Measurements from ENCODE around the gene PLCD1.

PLCD1 gene

DNA sequence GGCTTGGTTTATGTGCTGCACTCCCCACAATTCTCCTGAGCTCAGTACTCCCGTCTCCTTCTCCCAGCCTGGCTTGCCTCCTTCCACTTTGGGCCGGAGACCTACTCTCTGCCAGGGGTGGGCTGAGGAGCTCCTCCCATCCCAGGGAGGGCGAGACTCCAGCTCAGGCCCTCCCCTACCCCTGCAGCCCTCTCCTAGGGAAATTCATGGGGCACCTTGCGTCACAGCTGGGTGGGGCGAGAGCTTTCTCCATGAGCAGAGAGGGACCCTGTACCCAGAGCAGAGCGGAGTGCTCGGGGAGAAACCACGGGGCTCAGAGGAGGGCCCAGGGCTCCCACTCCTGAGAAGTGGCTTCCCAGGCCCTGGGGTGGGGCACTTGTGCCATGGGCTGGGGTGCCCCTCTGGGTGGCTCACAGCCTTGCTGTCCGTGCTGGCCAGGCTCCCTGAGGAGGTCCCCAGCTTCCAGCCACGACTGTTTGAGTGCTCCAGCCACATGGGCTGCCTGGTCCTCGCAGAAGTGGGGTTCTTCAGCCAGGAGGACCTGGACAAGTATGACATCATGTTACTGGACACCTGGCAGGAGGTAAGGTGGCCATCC, 25.5 kb downstream of the PLCD1 start:
- Histone ChIP-seq H3K27me3 (ENCODE audit: control insufficient read depth, insufficient read depth, low read length) (no peaks in the 10 kb centered on the region), H3K9me3 (ENCODE audit: control insufficient read depth, low read depth, low read length) (no peaks in the 10 kb centered on the region), H3K4me3 (ENCODE audit: low read length) (no peak overlapping the region), H3K4me1 (ENCODE audit: control insufficient read depth, low read depth, low read length) (no peaks in the 10 kb centered on the region), H3K27ac (ENCODE audit: low read length) (no peak overlapping the region), H3K9ac (ENCODE audit: low read length) (no peak overlapping the region), H3K36me3 (ENCODE audit: control insufficient read depth, low read depth, low read length) (peaks cover 10% of the 10 kb centered on the region)

DNA sequence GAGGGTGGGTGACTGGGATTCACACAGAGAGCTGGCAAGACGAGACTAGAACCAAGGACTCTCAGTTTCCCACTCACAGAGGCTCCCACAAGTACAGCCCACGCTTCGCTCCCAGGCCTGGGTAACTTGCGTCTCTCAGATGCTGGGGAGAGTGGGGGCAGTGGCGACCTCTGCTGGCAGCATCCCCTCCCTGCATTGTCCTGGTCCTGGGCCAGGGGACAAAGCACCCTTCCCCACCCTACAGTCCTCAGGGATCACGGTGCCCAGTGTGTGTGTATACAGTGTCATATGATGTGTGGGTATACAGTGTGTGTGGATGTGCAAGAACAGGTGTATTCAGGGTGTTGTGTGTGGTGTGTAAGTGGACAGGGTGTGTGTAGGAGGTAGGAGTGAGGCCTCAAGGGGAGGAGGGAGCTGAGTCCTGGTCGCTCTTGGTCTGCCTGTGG, 26.0 kb downstream of the PLCD1 start:
- no peaks in the 10 kb centered on the region for H3K9me3 ChIP-seq (ENCODE audit: control insufficient read depth, low read depth, low read length)
- no peak overlapping the region for H3K4me3 ChIP-seq (ENCODE audit: low read length)
- peaks cover 2% of the 10 kb centered on the region for H3K27me3 ChIP-seq (ENCODE audit: control insufficient read depth, insufficient read depth, low read length)
- peaks cover 10% of the 10 kb centered on the region for H3K36me3 ChIP-seq (ENCODE audit: control insufficient read depth, low read depth, low read length)
- no peak overlapping the region for H3K27ac ChIP-seq (ENCODE audit: low read length)
- H3K9ac ChIP-seq (ENCODE audit: low read length), result no peak overlapping the region
- H3K4me1 ChIP-seq (ENCODE audit: control insufficient read depth, low read depth, low read length), result no peaks in the 10 kb centered on the region

DNA sequence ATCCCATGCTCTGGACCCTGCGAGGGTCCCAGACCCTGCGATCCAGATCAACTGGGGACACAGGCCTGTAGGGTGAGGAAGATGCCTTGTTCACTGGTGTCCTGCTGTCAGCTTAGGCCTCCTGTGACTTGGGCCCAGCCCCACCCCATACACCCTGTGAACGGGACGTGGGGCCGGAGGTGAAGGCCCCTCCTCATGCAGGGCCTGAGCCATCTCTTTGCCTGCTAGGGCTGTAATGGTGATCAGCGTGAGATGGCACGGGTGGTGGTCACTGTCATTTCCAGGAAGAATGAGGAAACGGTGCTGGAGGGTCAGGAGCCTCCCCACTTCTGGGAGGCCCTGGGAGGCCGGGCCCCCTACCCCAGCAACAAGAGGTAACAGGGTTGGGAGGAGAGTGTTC, 26.5 kb downstream of the PLCD1 start:
- Histone ChIP-seq H3K9ac (ENCODE audit: low read length) (no peak overlapping the region), H3K36me3 (ENCODE audit: control insufficient read depth, low read depth, low read length) (peaks cover 6% of the 10 kb centered on the region), H3K27ac (ENCODE audit: low read length) (no peak overlapping the region)

GRCh38 chr3:38002291-38002876, 27.1 kb downstream of the PLCD1 start:
- Histone ChIP-seq H3K9me3 (ENCODE audit: control insufficient read depth, low read depth, low read length) (no peaks in the 10 kb centered on the region), H3K27ac (ENCODE audit: low read length) (no peak overlapping the region), H3K27me3 (ENCODE audit: control insufficient read depth, insufficient read depth, low read length) (peaks cover 11% of the 10 kb centered on the region), H3K4me1 (ENCODE audit: control insufficient read depth, low read depth, low read length) (no peaks in the 10 kb centered on the region), H3K4me3 (ENCODE audit: low read length) (no peak overlapping the region), H3K9ac (ENCODE audit: low read length) (no peak overlapping the region), H3K36me3 (ENCODE audit: control insufficient read depth, low read depth, low read length) (peaks cover 2% of the 10 kb centered on the region)

More for the DNA sequence above, 26.5 kb downstream of the PLCD1 start:
- Histone ChIP-seq H3K9me3 (ENCODE audit: control insufficient read depth, low read depth, low read length) (no peaks in the 10 kb centered on the region), H3K27me3 (ENCODE audit: control insufficient read depth, insufficient read depth, low read length) (peaks cover 7% of the 10 kb centered on the region), H3K4me3 (ENCODE audit: low read length) (no peak overlapping the region), H3K4me1 (ENCODE audit: control insufficient read depth, low read depth, low read length) (no peaks in the 10 kb centered on the region)

- Histone ChIP-seq H3K4me1 (ENCODE audit: control insufficient read depth, low read depth, low read length) (no peaks in the 10 kb centered on the region), H3K9me3 (ENCODE audit: control insufficient read depth, low read depth, low read length) (no peaks in the 10 kb centered on the region), H3K4me3 (ENCODE audit: low read length) (no peak overlapping the region), H3K36me3 (ENCODE audit: control insufficient read depth, low read depth, low read length) (no peaks in the 10 kb centered on the region), H3K9ac (ENCODE audit: low read length) (no peak overlapping the region), H3K27me3 (ENCODE audit: control insufficient read depth, insufficient read depth, low read length) (peaks cover 11% of the 10 kb centered on the region), H3K27ac (ENCODE audit: low read length) (no peak overlapping the region)
These were observed 27.9 kb downstream of the PLCD1 start for GRCh38 chr3:38001456-38002081.

DNA sequence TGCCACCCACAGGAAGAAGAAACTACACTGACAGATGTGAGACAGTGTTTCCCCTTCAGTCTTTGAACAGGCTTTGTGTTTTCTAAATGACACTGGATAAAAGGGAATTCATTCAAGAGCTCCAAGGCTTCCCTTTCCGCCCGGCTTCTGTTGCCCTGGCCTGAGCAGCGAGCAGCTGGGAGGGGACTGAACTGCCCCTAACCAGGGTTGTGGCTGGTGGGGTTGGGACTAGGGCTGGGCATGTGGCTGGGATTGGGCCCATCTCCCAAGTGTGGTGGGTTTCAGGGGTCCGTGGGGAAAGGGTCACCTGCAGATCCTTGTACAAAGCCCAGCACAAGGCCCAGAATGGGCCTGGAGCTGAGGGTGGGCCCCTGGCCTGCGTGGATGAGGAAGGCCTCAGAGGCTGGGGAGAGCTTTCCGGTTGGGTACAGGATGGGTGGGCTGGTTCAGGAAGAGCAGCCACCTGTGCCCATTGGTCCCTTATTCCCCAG, 28.4 kb downstream of the PLCD1 start:
- peaks cover 11% of the 10 kb centered on the region for H3K27me3 ChIP-seq (ENCODE audit: control insufficient read depth, insufficient read depth, low read length)
- no peak overlapping the region for H3K9ac ChIP-seq (ENCODE audit: low read length)
- H3K9me3 ChIP-seq (ENCODE audit: control insufficient read depth, low read depth, low read length), result no peaks in the 10 kb centered on the region
- H3K27ac ChIP-seq (ENCODE audit: low read length), result no peak overlapping the region
- no peak overlapping the region for H3K4me3 ChIP-seq (ENCODE audit: low read length)
- H3K36me3 ChIP-seq (ENCODE audit: control insufficient read depth, low read depth, low read length), result no peaks in the 10 kb centered on the region
- no peaks in the 10 kb centered on the region for H3K4me1 ChIP-seq (ENCODE audit: control insufficient read depth, low read depth, low read length)

DNA sequence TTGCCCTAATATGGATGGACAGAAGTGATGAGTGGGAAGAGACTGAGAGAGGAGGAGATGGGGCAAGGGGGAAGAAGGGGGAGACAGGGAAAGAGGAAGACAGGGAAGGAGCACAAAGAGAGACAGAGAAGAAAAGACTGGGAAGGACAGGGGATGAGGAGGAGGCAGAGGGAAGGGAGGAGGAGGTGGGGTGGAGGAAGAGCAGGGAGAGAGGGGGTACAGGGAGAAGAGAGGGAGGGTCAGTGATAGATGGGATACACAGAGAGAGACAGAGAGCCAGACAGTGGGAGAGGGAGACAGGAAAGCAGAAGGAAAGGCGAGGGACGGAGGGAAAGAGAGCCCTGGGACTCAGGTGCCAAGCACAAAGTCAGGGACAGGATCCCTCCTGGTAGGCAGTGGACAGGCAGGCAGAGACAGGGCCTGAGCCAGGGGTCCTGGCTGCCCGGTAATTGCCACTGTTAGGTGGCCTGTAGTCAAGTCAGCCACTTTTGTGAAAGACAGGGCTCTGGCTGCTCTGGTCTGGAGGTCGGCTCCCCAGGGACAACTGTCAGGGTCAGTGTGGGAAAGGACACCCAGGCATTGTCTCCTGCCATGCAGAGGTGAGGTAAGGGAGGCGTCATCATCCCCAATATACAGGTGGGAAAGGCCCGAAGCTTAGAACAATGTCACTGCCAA, 29.1 kb downstream of the PLCD1 start:
- H3K4me1 ChIP-seq (ENCODE audit: control insufficient read depth, low read depth, low read length), result no peaks in the 10 kb centered on the region
- no peak overlapping the region for H3K9ac ChIP-seq (ENCODE audit: low read length)
- H3K27me3 ChIP-seq (ENCODE audit: control insufficient read depth, insufficient read depth, low read length), result peaks cover 11% of the 10 kb centered on the region
- H3K9me3 ChIP-seq (ENCODE audit: control insufficient read depth, low read depth, low read length), result no peaks in the 10 kb centered on the region
- no peaks in the 10 kb centered on the region for H3K36me3 ChIP-seq (ENCODE audit: control insufficient read depth, low read depth, low read length)
- no peak overlapping the region for H3K27ac ChIP-seq (ENCODE audit: low read length)
- no peak overlapping the region for H3K4me3 ChIP-seq (ENCODE audit: low read length)

GRCh38 chr3:37999836-38000235, 29.6 kb downstream of the PLCD1 start:
- Histone ChIP-seq H3K9ac (ENCODE audit: low read length) (no peak overlapping the region), H3K4me3 (ENCODE audit: low read length) (no peak overlapping the region), H3K36me3 (ENCODE audit: control insufficient read depth, low read depth, low read length) (no peaks in the 10 kb centered on the region), H3K27me3 (ENCODE audit: control insufficient read depth, insufficient read depth, low read length) (peaks cover 11% of the 10 kb centered on the region), H3K9me3 (ENCODE audit: control insufficient read depth, low read depth, low read length) (no peaks in the 10 kb centered on the region), H3K27ac (ENCODE audit: low read length) (no peak overlapping the region), H3K4me1 (ENCODE audit: control insufficient read depth, low read depth, low read length) (no peaks in the 10 kb centered on the region)

DNA sequence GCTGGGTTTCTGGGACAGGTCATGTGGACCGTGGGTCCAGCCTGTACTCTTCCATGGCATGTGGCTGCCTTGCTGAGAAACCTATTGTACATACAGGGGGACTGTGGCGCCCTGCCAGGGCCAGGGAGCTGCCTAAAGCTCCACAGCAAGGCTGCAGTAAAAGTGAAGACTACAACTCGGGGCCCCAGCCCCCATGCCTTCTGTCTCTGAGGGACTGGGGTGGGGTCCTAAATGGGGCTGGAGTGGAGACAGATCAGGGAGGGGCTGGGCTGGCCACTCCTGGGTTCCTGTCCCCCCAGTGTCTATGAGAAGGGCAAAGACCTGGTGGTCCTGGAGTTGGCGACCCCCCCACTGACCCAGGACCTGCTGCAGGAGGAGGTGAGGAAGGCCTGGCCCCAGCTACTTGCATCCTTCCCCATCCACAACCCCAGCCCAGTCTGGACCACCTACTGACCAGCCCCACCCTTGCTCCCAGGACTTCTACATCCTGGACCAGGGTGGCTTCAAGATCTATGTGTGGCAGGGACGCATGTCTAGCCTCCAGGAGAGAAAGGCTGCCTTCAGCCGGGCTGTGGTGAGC, 31.6 kb downstream of the PLCD1 start:
- H3K27me3 ChIP-seq (ENCODE audit: control insufficient read depth, insufficient read depth, low read length), result peaks cover 11% of the 10 kb centered on the region
- no peak overlapping the region for H3K9ac ChIP-seq (ENCODE audit: low read length)
- no peaks in the 10 kb centered on the region for H3K9me3 ChIP-seq (ENCODE audit: control insufficient read depth, low read depth, low read length)
- H3K36me3 ChIP-seq (ENCODE audit: control insufficient read depth, low read depth, low read length), result no peaks in the 10 kb centered on the region
- H3K27ac ChIP-seq (ENCODE audit: low read length), result no peak overlapping the region
- no peak overlapping the region for H3K4me3 ChIP-seq (ENCODE audit: low read length)
- peaks cover 7% of the 10 kb centered on the region for H3K4me1 ChIP-seq (ENCODE audit: control insufficient read depth, low read depth, low read length)

DNA sequence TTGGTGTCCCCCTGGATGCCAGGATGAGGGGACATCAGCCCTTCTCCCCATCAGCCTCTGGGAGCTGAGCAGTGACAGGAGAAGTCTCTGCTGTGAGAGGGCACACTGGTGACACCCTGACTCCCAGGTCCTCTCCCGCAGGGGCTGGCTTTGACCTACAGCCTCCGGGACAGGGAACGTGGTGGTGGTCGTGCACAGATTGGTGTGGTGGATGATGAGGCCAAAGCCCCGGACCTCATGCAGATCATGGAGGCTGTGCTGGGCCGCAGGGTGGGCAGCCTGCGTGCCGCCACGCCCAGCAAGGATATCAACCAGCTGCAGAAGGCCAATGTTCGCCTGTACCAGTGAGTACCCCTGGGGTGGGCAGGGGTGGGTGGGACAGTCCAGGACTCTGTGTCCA, 32.1 kb downstream of the PLCD1 start:
- Histone ChIP-seq H3K27me3 (ENCODE audit: control insufficient read depth, insufficient read depth, low read length) (peaks cover 11% of the 10 kb centered on the region), H3K9ac (ENCODE audit: low read length) (no peak overlapping the region), H3K36me3 (ENCODE audit: control insufficient read depth, low read depth, low read length) (no peaks in the 10 kb centered on the region), H3K4me1 (ENCODE audit: control insufficient read depth, low read depth, low read length) (peaks cover 7% of the 10 kb centered on the region), H3K4me3 (ENCODE audit: low read length) (no peak overlapping the region), H3K27ac (ENCODE audit: low read length) (no peak overlapping the region), H3K9me3 (ENCODE audit: control insufficient read depth, low read depth, low read length) (no peaks in the 10 kb centered on the region)

- H3K27me3 ChIP-seq (ENCODE audit: control insufficient read depth, insufficient read depth, low read length), result peaks cover 11% of the 10 kb centered on the region
- H3K4me3 ChIP-seq (ENCODE audit: low read length), result no peak overlapping the region
- H3K36me3 ChIP-seq (ENCODE audit: control insufficient read depth, low read depth, low read length), result no peaks in the 10 kb centered on the region
- no peak overlapping the region for H3K9ac ChIP-seq (ENCODE audit: low read length)
- H3K27ac ChIP-seq (ENCODE audit: low read length), result no peak overlapping the region
- H3K9me3 ChIP-seq (ENCODE audit: control insufficient read depth, low read depth, low read length), result no peaks in the 10 kb centered on the region
- H3K4me1 ChIP-seq (ENCODE audit: control insufficient read depth, low read depth, low read length), result peaks cover 7% of the 10 kb centered on the region
These were observed 32.6 kb downstream of the PLCD1 start for GRCh38 chr3:37996785-37997301.
